ENCODE results near the gene DNAJB8.
A peak's percentile ranks its signal among the peaks of the same experiment; 100 is the strongest.

The DNAJB8 gene

GRCh38 chr3:128423525-128424147 lies 43.1 kb downstream of the DNAJB8 start:
- no peak overlapping the region for H2AK5ac ChIP-seq (ENCODE audit: low read depth, low read length)
- peak overlapping the region in 1 of 2 donors; percentile 32 for H3K4me3 ChIP-seq (ENCODE audit: low read length in 2 of 2)
- H3K27ac ChIP-seq (replicated peaks; ENCODE audit: low read length), result no peak overlapping the region
- no peak overlapping the region for H3K14ac ChIP-seq (ENCODE audit: low read length)
- no peak overlapping the region for H3K4ac ChIP-seq (ENCODE audit: low read length)
- peaks cover 3 to 65% (median 31%) of the 10 kb centered on the region in 3 experiments for H3K27me3 ChIP-seq (ENCODE audit: control insufficient read depth in 3 of 3, insufficient read depth in 3 of 3, low read depth in 1 of 3, low read length in 3 of 3)
- no peak overlapping the region for H4K91ac ChIP-seq (ENCODE audit: low read depth, low read length, poor library complexity)
- H3K4me2 ChIP-seq (ENCODE audit: insufficient read depth, low read length, poor library complexity, severe bottlenecking), result no peak overlapping the region
- H3K79me1 ChIP-seq (ENCODE audit: low read depth, low read length), result no peaks in the 10 kb centered on the region
- H4K8ac ChIP-seq (ENCODE audit: low read depth, low read length), result no peak overlapping the region
- no peak for DNase-seq (ENCODE audit: low spot score)
- no peak overlapping the region for H3K23ac ChIP-seq (ENCODE audit: low read depth, low read length, poor library complexity)
- peaks cover 3 to 8% of the 10 kb centered on the region in 2 donors for H3K9me3 ChIP-seq (replicated peaks in 1 of 2; ENCODE audit: control insufficient read depth in 2 of 2, insufficient read depth in 1 of 2, low read depth in 1 of 2, low read length in 2 of 2)
- no peak overlapping the region for H2BK5ac ChIP-seq (ENCODE audit: low read length)
- H3K9ac ChIP-seq (ENCODE audit: low read depth, low read length, poor library complexity), result no peak overlapping the region
- H2BK120ac ChIP-seq (ENCODE audit: low read depth, low read length), result no peak overlapping the region
- H3K36me3 ChIP-seq (replicated peaks in 1 of 2; ENCODE audit: control insufficient read depth in 2 of 2, insufficient read depth in 2 of 2, low read length in 2 of 2), result no peaks in the 10 kb centered on the region
- no CpG with 5 or more reads among the region's 7 CpGs for WGBS, 2 donors (ENCODE audit: extremely low coverage in 2 of 2, insufficient read length in 2 of 2, insufficient replicate concordance in 1 of 2)
- no peak overlapping the region for H2AFZ ChIP-seq (ENCODE audit: low read length)
- peaks cover 5 to 10% of the 10 kb centered on the region in 2 donors for H3K4me1 ChIP-seq (ENCODE audit: control insufficient read depth in 2 of 2, insufficient read depth in 1 of 2, low read depth in 1 of 2, low read length in 2 of 2)
- H2BK12ac ChIP-seq (ENCODE audit: low read length), result no peak overlapping the region
- H2BK15ac ChIP-seq (ENCODE audit: low read length), result no peak overlapping the region
- H3K18ac ChIP-seq (ENCODE audit: low read length), result no peak overlapping the region

- Histone ChIP-seq H4K91ac (ENCODE audit: low read depth, low read length, poor library complexity) (no peak overlapping the region), H2BK15ac (ENCODE audit: low read length) (no peak overlapping the region), H3K36me3 (replicated peaks in 1 of 2; ENCODE audit: control insufficient read depth in 2 of 2, insufficient read depth in 2 of 2, low read length in 2 of 2) (no peaks in the 10 kb centered on the region), H3K23ac (ENCODE audit: low read depth, low read length, poor library complexity) (peak overlapping the region; percentile 17), H3K4me2 (ENCODE audit: insufficient read depth, low read length, poor library complexity, severe bottlenecking) (no peak overlapping the region), H3K79me1 (ENCODE audit: low read depth, low read length) (peaks cover 1% of the 10 kb centered on the region), H2AK5ac (ENCODE audit: low read depth, low read length) (peak overlapping the region; percentile 83), H3K18ac (ENCODE audit: low read length) (no peak overlapping the region), H3K27ac (replicated peaks; ENCODE audit: low read length) (no peak overlapping the region), H2BK5ac (ENCODE audit: low read length) (no peak overlapping the region), H2AFZ (ENCODE audit: low read length) (no peak overlapping the region), H2BK12ac (ENCODE audit: low read length) (no peak overlapping the region), H3K9me3 (replicated peaks in 1 of 2; ENCODE audit: control insufficient read depth in 2 of 2, insufficient read depth in 1 of 2, low read depth in 1 of 2, low read length in 2 of 2) (peaks cover 3 to 8% of the 10 kb centered on the region in 2 donors), H3K4me3 (ENCODE audit: low read length in 2 of 2) (no peak overlapping the region), H3K4me1 (ENCODE audit: control insufficient read depth in 2 of 2, insufficient read depth in 1 of 2, low read depth in 1 of 2, low read length in 2 of 2) (peaks cover 2 to 7% of the 10 kb centered on the region in 2 donors), H3K14ac (ENCODE audit: low read length) (no peak overlapping the region), H3K9ac (ENCODE audit: low read depth, low read length, poor library complexity) (no peak overlapping the region), H3K4ac (ENCODE audit: low read length) (no peak overlapping the region), H2BK120ac (ENCODE audit: low read depth, low read length) (no peak overlapping the region), H3K27me3 (ENCODE audit: control insufficient read depth in 3 of 3, insufficient read depth in 3 of 3, low read depth in 1 of 3, low read length in 3 of 3) (peaks cover 3 to 58% (median 24%) of the 10 kb centered on the region in 3 experiments), H4K8ac (ENCODE audit: low read depth, low read length) (no peak overlapping the region)
- no CpG with 5 or more reads among the region's 3 CpGs for WGBS, 2 donors (ENCODE audit: extremely low coverage in 2 of 2, insufficient read length in 2 of 2, insufficient replicate concordance in 1 of 2)
- DNase-seq (ENCODE audit: low spot score), result no peak
Measured at GRCh38 chr3:128422762-128423524, 43.7 kb downstream of the DNAJB8 start.

DNA sequence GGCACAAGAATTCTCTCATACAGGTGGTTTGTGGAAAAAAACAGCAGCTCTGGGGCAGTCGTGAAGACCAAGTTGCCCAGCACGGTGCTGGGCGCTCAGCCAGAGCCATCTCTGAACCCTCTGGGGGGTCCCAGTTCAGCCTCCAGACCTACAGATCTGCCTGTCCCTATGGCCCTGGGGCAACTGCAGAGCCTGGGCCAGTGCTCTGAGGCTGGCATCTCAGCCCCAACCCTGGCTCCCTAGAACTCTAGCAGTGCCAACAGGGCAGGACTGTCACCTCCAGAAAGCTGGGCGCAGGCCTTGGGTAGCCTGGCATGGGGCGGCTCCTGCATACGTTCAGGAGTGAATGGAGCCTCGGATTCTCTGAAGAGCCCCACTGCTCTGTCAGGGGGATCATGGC lies 44.7 kb downstream of the DNAJB8 start:
- peaks cover 1% of the 10 kb centered on the region for H3K79me1 ChIP-seq (ENCODE audit: low read depth, low read length)
- H4K91ac ChIP-seq (ENCODE audit: low read depth, low read length, poor library complexity), result no peak overlapping the region
- peak overlapping the region; percentile 83 for H2AK5ac ChIP-seq (ENCODE audit: low read depth, low read length)
- no peak overlapping the region for H4K8ac ChIP-seq (ENCODE audit: low read depth, low read length)
- H3K9ac ChIP-seq (ENCODE audit: low read depth, low read length, poor library complexity), result no peak overlapping the region
- peak overlapping the region; percentile 32 for H2BK5ac ChIP-seq (ENCODE audit: low read length)
- H2BK120ac ChIP-seq (ENCODE audit: low read depth, low read length), result no peak overlapping the region
- H3K23ac ChIP-seq (ENCODE audit: low read depth, low read length, poor library complexity), result no peak overlapping the region
- no CpG with 5 or more reads among the region's 7 CpGs for WGBS, 2 donors (ENCODE audit: extremely low coverage in 2 of 2, insufficient read length in 2 of 2, insufficient replicate concordance in 1 of 2)
- no peak for DNase-seq (ENCODE audit: low spot score)
- no peak overlapping the region for H2AFZ ChIP-seq (ENCODE audit: low read length)
- no peak overlapping the region for H2BK15ac ChIP-seq (ENCODE audit: low read length)
- H3K4me2 ChIP-seq (ENCODE audit: insufficient read depth, low read length, poor library complexity, severe bottlenecking), result no peak overlapping the region
- H3K14ac ChIP-seq (ENCODE audit: low read length), result no peak overlapping the region
- H3K4me1 ChIP-seq (ENCODE audit: control insufficient read depth in 2 of 2, insufficient read depth in 1 of 2, low read depth in 1 of 2, low read length in 2 of 2), result peaks cover 0 to 2% of the 10 kb centered on the region in 2 donors
- H2BK12ac ChIP-seq (ENCODE audit: low read length), result no peak overlapping the region
- no peak overlapping the region for H3K27ac ChIP-seq (replicated peaks; ENCODE audit: low read length)
- no peak overlapping the region for H3K4ac ChIP-seq (ENCODE audit: low read length)
- H3K4me3 ChIP-seq (ENCODE audit: low read length in 2 of 2), result no peak overlapping the region
- H3K27me3 ChIP-seq (ENCODE audit: control insufficient read depth in 3 of 3, insufficient read depth in 3 of 3, low read depth in 1 of 3, low read length in 3 of 3), result peaks cover under 1 to 48% (median 16%) of the 10 kb centered on the region in 3 experiments
- no peak overlapping the region for H3K18ac ChIP-seq (ENCODE audit: low read length)
- no peaks in the 10 kb centered on the region for H3K36me3 ChIP-seq (replicated peaks in 1 of 2; ENCODE audit: control insufficient read depth in 2 of 2, insufficient read depth in 2 of 2, low read length in 2 of 2)
- peaks cover 3 to 8% of the 10 kb centered on the region in 2 donors for H3K9me3 ChIP-seq (replicated peaks in 1 of 2; ENCODE audit: control insufficient read depth in 2 of 2, insufficient read depth in 1 of 2, low read depth in 1 of 2, low read length in 2 of 2)

- Histone ChIP-seq H3K4me3 (ENCODE audit: low read length in 2 of 2) (no peak overlapping the region), H3K4me1 (ENCODE audit: control insufficient read depth in 2 of 2, insufficient read depth in 1 of 2, low read depth in 1 of 2, low read length in 2 of 2) (peaks cover 0 to 5% of the 10 kb centered on the region in 2 donors), H2AFZ (ENCODE audit: low read length) (no peak overlapping the region), H3K14ac (ENCODE audit: low read length) (no peak overlapping the region), H3K79me1 (ENCODE audit: low read depth, low read length) (peaks cover 1% of the 10 kb centered on the region), H3K9me3 (replicated peaks in 1 of 2; ENCODE audit: control insufficient read depth in 2 of 2, insufficient read depth in 1 of 2, low read depth in 1 of 2, low read length in 2 of 2) (peaks cover 3 to 8% of the 10 kb centered on the region in 2 donors), H3K18ac (ENCODE audit: low read length) (no peak overlapping the region), H4K8ac (ENCODE audit: low read depth, low read length) (no peak overlapping the region), H3K27me3 (ENCODE audit: control insufficient read depth in 3 of 3, insufficient read depth in 3 of 3, low read depth in 1 of 3, low read length in 3 of 3) (peaks cover 0 to 43% (median 11%) of the 10 kb centered on the region in 3 experiments), H3K23ac (ENCODE audit: low read depth, low read length, poor library complexity) (no peak overlapping the region), H4K91ac (ENCODE audit: low read depth, low read length, poor library complexity) (no peak overlapping the region), H3K36me3 (replicated peaks in 1 of 2; ENCODE audit: control insufficient read depth in 2 of 2, insufficient read depth in 2 of 2, low read length in 2 of 2) (no peaks in the 10 kb centered on the region), H2BK12ac (ENCODE audit: low read length) (no peak overlapping the region), H2BK120ac (ENCODE audit: low read depth, low read length) (no peak overlapping the region), H3K9ac (ENCODE audit: low read depth, low read length, poor library complexity) (no peak overlapping the region), H3K4me2 (ENCODE audit: insufficient read depth, low read length, poor library complexity, severe bottlenecking) (no peak overlapping the region), H2BK5ac (ENCODE audit: low read length) (no peak overlapping the region), H3K4ac (ENCODE audit: low read length) (no peak overlapping the region), H2AK5ac (ENCODE audit: low read depth, low read length) (peak overlapping the region; percentile 77), H2BK15ac (ENCODE audit: low read length) (no peak overlapping the region), H3K27ac (replicated peaks; ENCODE audit: low read length) (no peak overlapping the region)
- no CpG with 5 or more reads among the region's 11 CpGs for WGBS, 2 donors (ENCODE audit: extremely low coverage in 2 of 2, insufficient read length in 2 of 2, insufficient replicate concordance in 1 of 2)
- no peak for DNase-seq (ENCODE audit: low spot score)
Measured at GRCh38 chr3:128421439-128421836, 45.3 kb downstream of the DNAJB8 start.
